Activated B cell treated with CpG ODN at 0.5 μM for 24 hours (primary cell): ENCODE data around the gene SF3B6. TPM values are rescaled to one million over a fixed set of nuclear protein-coding genes. Genes with fewer than 3 reads are reported as not detected.
"Not testable (repeated sequence)": the region's sequence is repeated elsewhere in the genome, so short reads cannot be mapped to it uniquely, and the experiment has no call there.

Experiments
- ATAC-seq: fragments of 200-7000 bp; cut with Tn5 transposase; one replicate; pipeline ENCODE4 v1.10.0; 2021; ENCODE audit warnings: low read depth, mild to moderate bottlenecking, moderate library complexity
- CTCF ChIA-PET: fragments of 350-600 bp; sonication (Branson Sonifier 250); formaldehyde crosslinking; loops from one replicate; lab custom pipeline; 2021; ENCODE audit warnings: antibody characterized with exemption; lab: Charles Lee
- POLR2A ChIA-PET: fragments of 350-600 bp; sonication (Branson Sonifier 250); formaldehyde crosslinking; loops from one replicate; lab custom pipeline; 2021; ENCODE audit warnings: antibody characterized with exemption; lab: Charles Lee
- DNase-seq: peaks from one replicate; pipeline ENCODE4 v3.0.0; 2022
- H3K27ac Mint-ChIP-seq: one replicate; pipeline ENCODE4 v1.8.0; 2020; ENCODE audit warnings: mixed read lengths
- H3K27me3 Mint-ChIP-seq: one replicate; pipeline ENCODE4 v1.8.0; 2021; ENCODE audit warnings: mixed read lengths
- H3K36me3 Mint-ChIP-seq: one replicate; pipeline ENCODE4 v1.8.0; 2021; ENCODE audit warnings: low read depth, mixed read lengths
- H3K4me1 Mint-ChIP-seq: one replicate; pipeline ENCODE4 v1.8.0; 2021; ENCODE audit warnings: mixed read lengths
- H3K4me3 Mint-ChIP-seq: one replicate; pipeline ENCODE4 v1.8.0; 2020; ENCODE audit warnings: mild to moderate bottlenecking, mixed read lengths
- H3K9me3 Mint-ChIP-seq: one replicate; pipeline ENCODE4 v1.8.0; 2020; ENCODE audit warnings: mixed read lengths
- intact Hi-C: fragments of 100-400 bp; cut with micrococcal nuclease; formaldehyde crosslinking; loops from one replicate; pipeline ENCODE4 v1.15.1; 2024
- total RNA-seq: library from RNA; stranded (reverse); gene quantifications from 2 replicates; pipeline ENCODE4 v1.2.3, GENCODE V29; 2022
- TF ChIP-seq, protein P1 (sequence below): fragments of 200-600 bp; IDR thresholded peaks from one replicate; pipeline ENCODE4 v1.8.0; 2022; ENCODE audit warnings: antibody characterized with exemption, mild to moderate bottlenecking

Gene SF3B6
- total RNA-seq, 1 donor from 2014 or later = 70.4 TPM

DNA sequence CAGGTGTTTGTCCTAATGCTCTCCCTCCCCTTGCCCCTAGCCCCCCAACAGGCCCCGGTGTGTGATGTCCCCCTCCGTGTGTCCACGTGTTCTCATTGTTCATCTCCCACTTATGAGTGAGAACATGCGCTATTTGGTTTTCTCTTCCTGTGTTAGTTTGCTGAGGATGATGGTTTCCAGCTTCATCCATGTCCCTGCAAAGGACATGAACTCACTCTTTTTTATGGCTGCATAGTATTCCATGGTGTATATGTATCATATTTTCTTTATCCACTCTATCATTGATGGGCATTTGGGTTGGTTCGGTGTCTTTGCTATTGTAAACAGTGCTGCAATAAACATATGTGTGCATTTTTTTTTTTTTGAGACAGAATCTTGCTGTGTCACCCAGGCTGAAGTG is 17.1 kb upstream of the SF3B6 start:
- H3K4me3 Mint-ChIP-seq, H3K4me1 Mint-ChIP-seq, ATAC-seq, H3K27me3 Mint-ChIP-seq, DNase-seq, H3K27ac Mint-ChIP-seq, POLR2A ChIA-PET, CTCF ChIA-PET, H3K9me3 Mint-ChIP-seq, intact Hi-C loops: not testable (repeated sequence)
- peaks cover 25% of the 10 kb centered on the region for H3K36me3 Mint-ChIP-seq

GRCh38 chr2:24088821-24089359 is 12.8 kb upstream of the SF3B6 start:
- ChIA-PET CTCF (no interaction called here), POLR2A (no interaction called here)
- no peak overlapping the region for H3K4me3 Mint-ChIP-seq
- ATAC-seq = no peak
- intact Hi-C loops = loop anchor here (10.0 kb wide), 1 partner anchor 454 kb away; no protein-coding TSS in a partner anchor
- H3K9me3 Mint-ChIP-seq = no peaks in the 10 kb centered on the region
- no peak for DNase-seq
- no peaks in the 10 kb centered on the region for H3K27me3 Mint-ChIP-seq
- H3K36me3 Mint-ChIP-seq = peaks cover 11% of the 10 kb centered on the region
- peaks cover 8% of the 10 kb centered on the region for H3K4me1 Mint-ChIP-seq
- no peak overlapping the region for H3K27ac Mint-ChIP-seq
- TF ChIP-seq, protein P1, sequence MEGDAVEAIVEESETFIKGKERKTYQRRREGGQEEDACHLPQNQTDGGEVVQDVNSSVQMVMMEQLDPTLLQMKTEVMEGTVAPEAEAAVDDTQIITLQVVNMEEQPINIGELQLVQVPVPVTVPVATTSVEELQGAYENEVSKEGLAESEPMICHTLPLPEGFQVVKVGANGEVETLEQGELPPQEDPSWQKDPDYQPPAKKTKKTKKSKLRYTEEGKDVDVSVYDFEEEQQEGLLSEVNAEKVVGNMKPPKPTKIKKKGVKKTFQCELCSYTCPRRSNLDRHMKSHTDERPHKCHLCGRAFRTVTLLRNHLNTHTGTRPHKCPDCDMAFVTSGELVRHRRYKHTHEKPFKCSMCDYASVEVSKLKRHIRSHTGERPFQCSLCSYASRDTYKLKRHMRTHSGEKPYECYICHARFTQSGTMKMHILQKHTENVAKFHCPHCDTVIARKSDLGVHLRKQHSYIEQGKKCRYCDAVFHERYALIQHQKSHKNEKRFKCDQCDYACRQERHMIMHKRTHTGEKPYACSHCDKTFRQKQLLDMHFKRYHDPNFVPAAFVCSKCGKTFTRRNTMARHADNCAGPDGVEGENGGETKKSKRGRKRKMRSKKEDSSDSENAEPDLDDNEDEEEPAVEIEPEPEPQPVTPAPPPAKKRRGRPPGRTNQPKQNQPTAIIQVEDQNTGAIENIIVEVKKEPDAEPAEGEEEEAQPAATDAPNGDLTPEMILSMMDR = no peak

DNA sequence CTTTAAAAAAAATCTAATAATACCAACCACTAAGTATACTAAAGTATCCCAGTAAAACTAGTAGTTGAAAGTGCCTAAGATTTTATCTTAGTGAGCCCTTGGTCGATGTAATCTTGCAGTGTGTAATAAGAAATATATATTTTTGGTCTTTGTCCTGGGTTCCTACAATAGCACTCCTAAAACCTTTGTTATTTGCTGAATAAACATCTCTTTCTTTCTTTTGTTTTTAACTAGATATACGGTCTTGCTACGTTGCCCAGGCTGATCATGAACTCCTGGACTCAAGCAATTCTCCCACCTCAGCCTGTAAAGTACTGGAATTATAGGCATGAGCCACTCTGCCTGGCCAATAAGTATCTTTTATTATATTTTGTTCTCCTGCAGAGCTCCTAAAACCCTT is 10.9 kb upstream of the SF3B6 start:
- DNase-seq = no peak
- Mint-ChIP-seq H3K4me3 (no peak overlapping the region), H3K27me3 (no peaks in the 10 kb centered on the region), H3K4me1 (peaks cover 16% of the 10 kb centered on the region), H3K27ac (no peak overlapping the region), H3K36me3 (peaks cover 11% of the 10 kb centered on the region), H3K9me3 (no peaks in the 10 kb centered on the region)
- ChIA-PET POLR2A (interaction anchor here (0.6 to 1.1 kb wide), 2 partner anchors 11 to 35 kb away, joined by 3 to 5 read pairs; partner anchors contain the start of gene SF3B6), CTCF (no interaction called here)
- intact Hi-C loops = loop anchor here (10.0 kb wide), 1 partner anchor 452 kb away; no protein-coding TSS in a partner anchor
- TF ChIP-seq, protein P1 = no peak
- ATAC-seq = no peak

- Mint-ChIP-seq H3K9me3 (no peaks in the 10 kb centered on the region), H3K36me3 (peaks cover 15% of the 10 kb centered on the region), H3K27me3 (no peaks in the 10 kb centered on the region), H3K27ac (no peak overlapping the region), H3K4me1 (peaks cover 16% of the 10 kb centered on the region), H3K4me3 (no peak overlapping the region)
- intact Hi-C loops = loop anchor here (10.0 kb wide), 1 partner anchor 451 kb away; no protein-coding TSS in a partner anchor
- DNase-seq = no peak
- CTCF ChIA-PET = interaction anchor here (4.0 kb wide), 1 partner anchor 160 kb away, joined by 53 read pairs; the partner anchor contains the start of gene ATAD2B
- TF ChIP-seq, protein P1 = no peak
- no peak for ATAC-seq
- POLR2A ChIA-PET = interaction anchor here (0.6 kb wide), 2 partner anchors 36 to 161 kb away, joined by 3 to 4 read pairs; no protein-coding TSS in a partner anchor
These were observed 10.1 kb upstream of the SF3B6 start for GRCh38 chr2:24086241-24086640.

DNA sequence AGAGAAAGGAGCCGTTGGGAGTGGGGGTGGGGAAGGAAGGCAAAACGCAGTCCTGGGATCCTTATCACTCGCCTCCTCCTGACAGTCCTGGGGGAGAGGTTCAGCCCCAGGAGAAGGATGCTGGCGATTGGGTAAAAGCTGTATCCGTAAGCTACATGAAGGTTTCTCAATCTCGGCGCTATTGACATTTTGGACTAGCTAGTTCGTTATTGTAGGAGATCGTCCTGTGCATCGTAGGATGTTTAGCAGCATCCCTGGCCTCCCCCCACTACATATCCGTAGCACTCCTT is 9.0 kb upstream of the SF3B6 start:
- DNase-seq (no peak), ATAC-seq (no peak)
- Mint-ChIP-seq H3K36me3 (peaks cover 16% of the 10 kb centered on the region), H3K4me3 (peak overlapping the region; percentile 92), H3K27ac (peak overlapping the region; percentile 63), H3K9me3 (no peaks in the 10 kb centered on the region), H3K4me1 (peaks cover 16% of the 10 kb centered on the region), H3K27me3 (no peaks in the 10 kb centered on the region)
- TF ChIP-seq, protein P1 = no peak
- intact Hi-C loops = loop anchor here (2.0 to 10.0 kb wide), 2 partner anchors 38 to 450 kb away; partner anchors contain the start of gene WDCP
- POLR2A ChIA-PET = interaction anchor here (0.6 to 4.0 kb wide), 4 partner anchors 9 to 327 kb away, joined by 3 to 53 read pairs (median 7); partner anchors contain the start of genes ATAD2B and SF3B6
- CTCF ChIA-PET = interaction anchor here (1.0 to 4.0 kb wide), 8 partner anchors 12 to 264 kb away, joined by 3 to 86 read pairs (median 8); partner anchors contain the start of genes ATAD2B, FAM228B and PFN4
